Smooth muscle cell (in vitro differentiated cells): Measurements from ENCODE around the gene SELENBP1. TPM values are rescaled to one million over a fixed set of nuclear protein-coding genes. Genes with fewer than 3 reads are reported as not detected.

Experiments
- DNase-seq: peaks from one replicate; lab custom pipeline; 2025; ENCODE audit not compliant: unreplicated experiment; lab: John Stamatoyannopoulos, UW
- H2AFZ ChIP-seq: fragments of 200-600 bp; sonication (generic); 2 replicates; pipeline ENCODE4 v1.6.0; 2016; ENCODE audit warnings: antibody characterized with exemption, low read depth, mild to moderate bottlenecking
- H3F3A ChIP-seq: fragments of 200-600 bp; sonication (generic); 2 replicates; pipeline ENCODE4 v1.6.0; 2017; ENCODE audit warnings: antibody characterized with exemption, low read depth
- H3K27ac ChIP-seq: fragments of 200-600 bp; sonication (generic); 2 replicates; pipeline ENCODE4 v1.5.1; 2016; ENCODE audit warnings: low read depth, mild to moderate bottlenecking
- H3K27me3 ChIP-seq: fragments of 200-600 bp; sonication (generic); 2 replicates; pipeline ENCODE4 v1.6.1; 2016; ENCODE audit warnings: low read depth, mild to moderate bottlenecking
- H3K36me3 ChIP-seq: fragments of 200-600 bp; sonication (generic); 2 replicates; pipeline ENCODE4 v1.5.1; 2016; ENCODE audit warnings: low read depth
- H3K4me1 ChIP-seq: fragments of 200-600 bp; sonication (generic); 2 replicates; pipeline ENCODE4 v1.5.1; 2016; ENCODE audit warnings: low read depth
- H3K4me2 ChIP-seq: fragments of 200-600 bp; sonication (generic); 2 replicates; pipeline ENCODE4 v1.6.0; 2016; ENCODE audit warnings: mild to moderate bottlenecking
- H3K4me3 ChIP-seq: fragments of 200-600 bp; sonication (generic); 2 replicates; pipeline ENCODE4 v1.5.1; 2016; ENCODE audit warnings: mild to moderate bottlenecking
- H3K79me2 ChIP-seq: fragments of 200-600 bp; sonication (generic); 2 replicates; pipeline ENCODE4 v1.6.0; 2016; ENCODE audit warnings: low read depth, mild to moderate bottlenecking
- H3K9ac ChIP-seq: fragments of 200-600 bp; sonication (generic); 2 replicates; pipeline ENCODE4 v1.6.0; 2016; ENCODE audit warnings: low read depth
- H3K9me3 ChIP-seq: fragments of 200-600 bp; sonication (generic); replicated peaks from 2 replicates; pipeline ENCODE4 v1.5.1; 2016; ENCODE audit warnings: low read depth
- H4K20me1 ChIP-seq: fragments of 200-600 bp; sonication (generic); 2 replicates; pipeline ENCODE4 v1.6.0; 2016; ENCODE audit warnings: low read depth
- CTCF ChIP-seq: fragments of 200-600 bp; sonication (generic); IDR thresholded peaks from 2 replicates; pipeline ENCODE4 v1.5.1; 2017; ENCODE audit warnings: borderline replicate concordance, mild to moderate bottlenecking, antibody characterized with exemption; ENCODE audit not compliant: insufficient read depth, poor library complexity, severe bottlenecking
- WGBS: methylation state at CpG from one replicate; pipeline ENCODE4 v1.1.7; 2016; ENCODE audit warnings: low lambda C conversion rate; 5-methylcytosine and 5-hydroxymethylcytosine counted together
- polyA plus RNA-seq: library from polyadenylated mRNA; unstranded; fragments of >200 nt; fragmentation: Nextera tagmentation; extraction: Ambion mirVana; gene quantifications from 2 replicates; pipeline ENCODE4 v1.2.1, GENCODE V29; 2016
- total RNA-seq: library from RNA; depleted of rRNA; stranded (reverse); fragments of >200 nt; gene quantifications from 2 replicates; pipeline ENCODE4 v1.2.3, GENCODE V29; 2014

Gene SELENBP1
- total and polyA plus RNA-seq, 2 experiments from 2014 or later, result 22.0 to 40.2 TPM

- Histone ChIP-seq H3K79me2 (no peaks in the 10 kb centered on the region), H4K20me1 (no peaks in the 10 kb centered on the region), H3K4me1 (peaks cover 6% of the 10 kb centered on the region), H3K9ac (no peak overlapping the region), H2AFZ (no peak overlapping the region), H3K4me3 (no peak overlapping the region), H3K27ac (peak overlapping the region; percentile 67), H3K27me3 (no peaks in the 10 kb centered on the region), H3F3A (peaks cover 12% of the 10 kb centered on the region), H3K4me2 (no peak overlapping the region), H3K36me3 (no peaks in the 10 kb centered on the region), H3K9me3 (no peaks in the 10 kb centered on the region)
- no peak for TF ChIP-seq CTCF
- 96% methylated on average over 2 of the region's 2 CpGs for WGBS
- no peak for DNase-seq
These were observed 30.5 kb downstream of the SELENBP1 start for GRCh38 chr1:151342021-151342420.

GRCh38 chr1:151340870-151341754 is 31.4 kb downstream of the SELENBP1 start:
- DNase-seq, result no peak
- H3K36me3 ChIP-seq, result no peaks in the 10 kb centered on the region
- no peaks in the 10 kb centered on the region for H3K9me3 ChIP-seq
- 37% methylated on average over 7 of the region's 7 CpGs for WGBS
- H3K4me3 ChIP-seq, result no peak overlapping the region
- peaks cover 4% of the 10 kb centered on the region for H3K4me1 ChIP-seq
- H3K79me2 ChIP-seq, result no peaks in the 10 kb centered on the region
- H2AFZ ChIP-seq, result no peak overlapping the region
- peak overlapping the region; percentile 67 for H3K27ac ChIP-seq
- no peaks in the 10 kb centered on the region for H3K27me3 ChIP-seq
- peaks cover 12% of the 10 kb centered on the region for H3F3A ChIP-seq
- TF ChIP-seq CTCF, result peak; percentile 74
- no peaks in the 10 kb centered on the region for H4K20me1 ChIP-seq
- no peak overlapping the region for H3K9ac ChIP-seq
- peak overlapping the region; percentile 68 for H3K4me2 ChIP-seq

GRCh38 chr1:151336556-151336955 is 35.9 kb downstream of the SELENBP1 start:
- WGBS, result 93% methylated on average over 3 of the region's 3 CpGs
- Histone ChIP-seq H3K27ac (no peak overlapping the region), H3K4me2 (no peak overlapping the region), H3F3A (peaks cover 6% of the 10 kb centered on the region), H3K9me3 (no peaks in the 10 kb centered on the region), H2AFZ (no peak overlapping the region), H4K20me1 (no peaks in the 10 kb centered on the region), H3K79me2 (no peaks in the 10 kb centered on the region), H3K4me3 (no peak overlapping the region), H3K9ac (no peak overlapping the region), H3K27me3 (no peaks in the 10 kb centered on the region), H3K36me3 (no peaks in the 10 kb centered on the region), H3K4me1 (no peaks in the 10 kb centered on the region)
- TF ChIP-seq CTCF, result no peak
- DNase-seq, result no peak
